Measurements from ENCODE around the gene PNCK. TPM values are rescaled to one million over a fixed set of nuclear protein-coding genes. Genes with fewer than 3 reads are reported as not detected.
A peak's percentile ranks its signal among the peaks of the same experiment; 100 is the strongest.

PNCK gene
- total and polyA plus RNA-seq, 2 of the 13 experiments (the other 11 are each of a cell fraction or from before 2014, with no cell fraction given), result 33.1 TPM; not detected in 1

GRCh38 chrX:153645921-153646488, 27.6 kb downstream of the PNCK start (continued):
- no peak for TF ChIP-seq UBTF (CRISPR knock-in tag; IDR thresholded peaks at IDR 0.05)
- TF ChIP-seq, protein P1, sequence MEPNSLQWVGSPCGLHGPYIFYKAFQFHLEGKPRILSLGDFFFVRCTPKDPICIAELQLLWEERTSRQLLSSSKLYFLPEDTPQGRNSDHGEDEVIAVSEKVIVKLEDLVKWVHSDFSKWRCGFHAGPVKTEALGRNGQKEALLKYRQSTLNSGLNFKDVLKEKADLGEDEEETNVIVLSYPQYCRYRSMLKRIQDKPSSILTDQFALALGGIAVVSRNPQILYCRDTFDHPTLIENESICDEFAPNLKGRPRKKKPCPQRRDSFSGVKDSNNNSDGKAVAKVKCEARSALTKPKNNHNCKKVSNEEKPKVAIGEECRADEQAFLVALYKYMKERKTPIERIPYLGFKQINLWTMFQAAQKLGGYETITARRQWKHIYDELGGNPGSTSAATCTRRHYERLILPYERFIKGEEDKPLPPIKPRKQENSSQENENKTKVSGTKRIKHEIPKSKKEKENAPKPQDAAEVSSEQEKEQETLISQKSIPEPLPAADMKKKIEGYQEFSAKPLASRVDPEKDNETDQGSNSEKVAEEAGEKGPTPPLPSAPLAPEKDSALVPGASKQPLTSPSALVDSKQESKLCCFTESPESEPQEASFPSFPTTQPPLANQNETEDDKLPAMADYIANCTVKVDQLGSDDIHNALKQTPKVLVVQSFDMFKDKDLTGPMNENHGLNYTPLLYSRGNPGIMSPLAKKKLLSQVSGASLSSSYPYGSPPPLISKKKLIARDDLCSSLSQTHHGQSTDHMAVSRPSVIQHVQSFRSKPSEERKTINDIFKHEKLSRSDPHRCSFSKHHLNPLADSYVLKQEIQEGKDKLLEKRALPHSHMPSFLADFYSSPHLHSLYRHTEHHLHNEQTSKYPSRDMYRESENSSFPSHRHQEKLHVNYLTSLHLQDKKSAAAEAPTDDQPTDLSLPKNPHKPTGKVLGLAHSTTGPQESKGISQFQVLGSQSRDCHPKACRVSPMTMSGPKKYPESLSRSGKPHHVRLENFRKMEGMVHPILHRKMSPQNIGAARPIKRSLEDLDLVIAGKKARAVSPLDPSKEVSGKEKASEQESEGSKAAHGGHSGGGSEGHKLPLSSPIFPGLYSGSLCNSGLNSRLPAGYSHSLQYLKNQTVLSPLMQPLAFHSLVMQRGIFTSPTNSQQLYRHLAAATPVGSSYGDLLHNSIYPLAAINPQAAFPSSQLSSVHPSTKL (CRISPR knock-in tag; IDR thresholded peaks at IDR 0.05), result peak; percentile 4; the same call in 1 of the 2 replicates
- TF ChIP-seq WIZ (CRISPR knock-in tag; IDR thresholded peaks at IDR 0.05), result no peak
- TF ChIP-seq RAD51 (IDR thresholded peaks at IDR 0.05; ENCODE audit: borderline replicate concordance), result no peak
- no peak; the same call in 1 of the 2 replicates for TF ChIP-seq ZNF34 (CRISPR knock-in tag; IDR thresholded peaks at IDR 0.05; ENCODE audit: borderline replicate concordance)
- TF ChIP-seq RFX1 (IDR thresholded peaks at IDR 0.05), result no peak
- TF ChIP-seq ZNF354B (CRISPR knock-in tag; IDR thresholded peaks at IDR 0.05), result no peak
- TF ChIP-seq JUNB (CRISPR knock-in tag; IDR thresholded peaks at IDR 0.05; ENCODE audit: borderline replicate concordance), result no peak
- no peak for TF ChIP-seq ZNF124 (CRISPR knock-in tag; IDR thresholded peaks at IDR 0.05)
- no peak for TF ChIP-seq ZNF451 (CRISPR knock-in tag; IDR thresholded peaks at IDR 0.05)
- no peak for TF ChIP-seq ZNF510 (CRISPR knock-in tag; IDR thresholded peaks at IDR 0.05; ENCODE audit: low read depth)
- no peak for TF ChIP-seq THAP7 (CRISPR knock-in tag; IDR thresholded peaks at IDR 0.05)
- TF ChIP-seq MAFF (IDR thresholded peaks at IDR 0.05; ENCODE audit: low read depth, low read length), result 0 out of 2 replicates have a peak, but pooled peaks have one; percentile 36
- TF ChIP-seq ZBTB42 (CRISPR knock-in tag; IDR thresholded peaks at IDR 0.05), result no peak
- TF ChIP-seq KAT8 (CRISPR knock-in tag; IDR thresholded peaks at IDR 0.05), result no peak
- no peak for TF ChIP-seq ZNF879 (CRISPR knock-in tag; IDR thresholded peaks at IDR 0.05)
- TF ChIP-seq ZNF274 (CRISPR knock-in tag; IDR thresholded peaks at IDR 0.05), result no peak
- no peak for TF ChIP-seq ZNF672 (CRISPR knock-in tag; IDR thresholded peaks at IDR 0.05)
- 0 out of 2 replicates have a peak, but pooled peaks have one; percentile 38 for TF ChIP-seq HDAC2 (CRISPR knock-in tag; IDR thresholded peaks at IDR 0.05)
- TF ChIP-seq ZNF615 (CRISPR knock-in tag; IDR thresholded peaks at IDR 0.05; ENCODE audit: borderline replicate concordance), result no peak
- no peak for TF ChIP-seq ZEB1 (IDR thresholded peaks at IDR 0.05; ENCODE audit: insufficient replicate concordance, low read depth)
- TF ChIP-seq, protein P2, sequence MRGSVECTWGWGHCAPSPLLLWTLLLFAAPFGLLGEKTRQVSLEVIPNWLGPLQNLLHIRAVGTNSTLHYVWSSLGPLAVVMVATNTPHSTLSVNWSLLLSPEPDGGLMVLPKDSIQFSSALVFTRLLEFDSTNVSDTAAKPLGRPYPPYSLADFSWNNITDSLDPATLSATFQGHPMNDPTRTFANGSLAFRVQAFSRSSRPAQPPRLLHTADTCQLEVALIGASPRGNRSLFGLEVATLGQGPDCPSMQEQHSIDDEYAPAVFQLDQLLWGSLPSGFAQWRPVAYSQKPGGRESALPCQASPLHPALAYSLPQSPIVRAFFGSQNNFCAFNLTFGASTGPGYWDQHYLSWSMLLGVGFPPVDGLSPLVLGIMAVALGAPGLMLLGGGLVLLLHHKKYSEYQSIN (CRISPR knock-in tag; IDR thresholded peaks at IDR 0.05; ENCODE audit: borderline replicate concordance), result no peak
- no peak for TF ChIP-seq ZBTB7A (CRISPR knock-in tag; IDR thresholded peaks at IDR 0.05)
- TF ChIP-seq ZNF790 (CRISPR knock-in tag; IDR thresholded peaks at IDR 0.05; ENCODE audit: borderline replicate concordance), result no peak
- no peak for TF ChIP-seq MZF1 (CRISPR knock-in tag; IDR thresholded peaks at IDR 0.05; ENCODE audit: borderline replicate concordance)

All from HepG2 (cell line).